Tibial nerve (tissue), 4 donors: Measurements from ENCODE around the gene MPPED1. TPM values are rescaled to one million over a fixed set of nuclear protein-coding genes. Genes with fewer than 3 reads are reported as not detected.

Source experiments
- DNase-seq, 2 donors: peaks; one replicate each; pipeline ENCODE4 v3.0.0-alpha.2; 2019; ENCODE audit warnings: low spot score in 2 of 2
- H3K27ac ChIP-seq, 4 donors: fragments of 200-600 bp; sonication (generic) in 3 of 4; one replicate each; pipeline ENCODE4 v1.5.1; 2017 to 2019; ENCODE audit warnings: mild to moderate bottlenecking in 1 of 4
- H3K27me3 ChIP-seq, 2 donors: fragments of 200-600 bp; sonication (generic) in 1 of 2; one replicate each; pipeline versions ENCODE4 v1.5.1 to v1.6.0; 2017 to 2019
- H3K36me3 ChIP-seq, 3 donors: fragments of 200-600 bp; sonication (generic); one replicate each; pipeline ENCODE4 v1.5.1; 2018 to 2019
- H3K4me1 ChIP-seq, 4 donors: fragments of 200-600 bp; sonication (generic) in 3 of 4; one replicate each; pipeline ENCODE4 v1.5.1; 2017 to 2019
- H3K4me3 ChIP-seq, 4 donors: fragments of 200-600 bp; sonication (generic) in 3 of 4; one replicate each; pipeline ENCODE4 v1.5.1; 2017 to 2019; ENCODE audit warnings: mild to moderate bottlenecking in 1 of 4, moderate library complexity in 1 of 4
- H3K9me3 ChIP-seq, 4 donors: fragments of 200-600 bp; sonication (generic) in 3 of 4; one replicate each; pipeline ENCODE4 v1.5.1; 2017 to 2019
- CTCF ChIP-seq, 5 experiments: fragments of 200-600 bp in 3 of 5; fragments of 450-650 bp in 2 of 5; sonication (generic) in 3 of 5; IDR thresholded peaks; one replicate each; pipeline ENCODE4 v1.5.1; 2016 to 2019; ENCODE audit warnings: antibody characterized with exemption in 5 of 5, mild to moderate bottlenecking in 3 of 5, moderate library complexity in 2 of 5
- EP300 ChIP-seq, 2 donors: sonication (generic); formaldehyde crosslinking; IDR thresholded peaks; one replicate each; pipeline ENCODE4 v1.6.1; 2017; ENCODE audit warnings: antibody characterized with exemption in 2 of 2, mild to moderate bottlenecking in 1 of 2
- POLR2A ChIP-seq, 2 donors: fragments of 450-650 bp; IDR thresholded peaks; one replicate each; pipeline ENCODE4 v1.6.1; 2017; ENCODE audit warnings: antibody characterized with exemption in 2 of 2, mild to moderate bottlenecking in 2 of 2, moderate library complexity in 2 of 2
- WGBS, 2 donors: methylation state at CpG; one replicate each; pipeline ENCODE4 v1.1.5; 2018; 5-methylcytosine and 5-hydroxymethylcytosine counted together
- total RNA-seq, 4 donors: library from RNA; depleted of rRNA; stranded (reverse); fragments of >200 nt; gene quantifications; one replicate each; pipeline ENCODE4 v1.1.0, GENCODE V29; 2016

The MPPED1 gene
- total RNA-seq, 4 donors from 2014 or later: 1.2 to 2.4 (median 1.8) TPM

- no peak for DNase-seq
- Histone ChIP-seq H3K9me3 (no peaks in the 10 kb centered on the region), H3K27ac (no peak overlapping the region), H3K36me3 (peaks cover 0 to 19% (median 0%) of the 10 kb centered on the region in 3 donors), H3K27me3 (no peaks in the 10 kb centered on the region), H3K4me1 (no peaks in the 10 kb centered on the region), H3K4me3 (no peak overlapping the region)
- WGBS, 2 donors: 85 to 90% methylated on average over 23 of the region's 23 CpGs
- TF ChIP-seq EP300 (IDR thresholded peaks at IDR 0.05): no peak
- TF ChIP-seq POLR2A (IDR thresholded peaks at IDR 0.05): no peak
- no peak for TF ChIP-seq CTCF (IDR thresholded peaks at IDR 0.05)
Measured at GRCh38 chr22:43542681-43543521, 131.1 kb downstream of the MPPED1 start.

GRCh38 chr22:43543522-43544288 is 131.9 kb downstream of the MPPED1 start:
- Histone ChIP-seq H3K9me3 (no peaks in the 10 kb centered on the region), H3K36me3 (peaks cover 0 to 12% (median 0%) of the 10 kb centered on the region in 3 donors), H3K27ac (no peak overlapping the region), H3K4me3 (no peak overlapping the region), H3K4me1 (no peaks in the 10 kb centered on the region), H3K27me3 (no peaks in the 10 kb centered on the region)
- no peak for TF ChIP-seq CTCF (IDR thresholded peaks at IDR 0.05)
- no peak for TF ChIP-seq EP300 (IDR thresholded peaks at IDR 0.05)
- TF ChIP-seq POLR2A (IDR thresholded peaks at IDR 0.05): no peak
- 70 to 73% methylated on average over 12 of the region's 12 CpGs for WGBS, 2 donors
- no peak for DNase-seq

- no peak overlapping the region for H3K27ac ChIP-seq
- H3K4me1 ChIP-seq: no peaks in the 10 kb centered on the region
- H3K9me3 ChIP-seq: no peaks in the 10 kb centered on the region
- TF ChIP-seq POLR2A (IDR thresholded peaks at IDR 0.05) (no peak), CTCF (IDR thresholded peaks at IDR 0.05) (no peak), EP300 (IDR thresholded peaks at IDR 0.05) (no peak)
- 74 to 87% methylated on average over 4 of the region's 4 CpGs for WGBS, 2 donors
- peaks cover 0 to 9% (median 0%) of the 10 kb centered on the region in 3 donors for H3K36me3 ChIP-seq
- DNase-seq: no peak
- H3K4me3 ChIP-seq: no peak overlapping the region
- H3K27me3 ChIP-seq: no peaks in the 10 kb centered on the region
Measured at GRCh38 chr22:43544289-43544673, 132.5 kb downstream of the MPPED1 start.

GRCh38 chr22:43546186-43546585 is 134.4 kb downstream of the MPPED1 start:
- Histone ChIP-seq H3K36me3 (no peaks in the 10 kb centered on the region), H3K27me3 (no peaks in the 10 kb centered on the region), H3K27ac (no peak overlapping the region), H3K4me3 (no peak overlapping the region), H3K9me3 (no peaks in the 10 kb centered on the region), H3K4me1 (no peaks in the 10 kb centered on the region)
- WGBS, 2 donors: 87 to 88% methylated on average over 5 of the region's 5 CpGs
- TF ChIP-seq POLR2A (IDR thresholded peaks at IDR 0.05): no peak
- no peak for TF ChIP-seq EP300 (IDR thresholded peaks at IDR 0.05)
- no peak for TF ChIP-seq CTCF (IDR thresholded peaks at IDR 0.05)
- no peak for DNase-seq
